HPDE6-E6E7 (cell line): Measurements from ENCODE around the gene ZNF276.
"Not testable (repeated sequence)": the region's sequence is repeated elsewhere in the genome, so short reads cannot be mapped to it uniquely, and the experiment has no call there.

Source experiments
- DNase-seq: peaks from one replicate; pipeline ENCODE4 v3.0.0; 2011; ENCODE audit warnings: missing footprints; ENCODE audit errors: extremely low spot score

Gene ZNF276, protein sequence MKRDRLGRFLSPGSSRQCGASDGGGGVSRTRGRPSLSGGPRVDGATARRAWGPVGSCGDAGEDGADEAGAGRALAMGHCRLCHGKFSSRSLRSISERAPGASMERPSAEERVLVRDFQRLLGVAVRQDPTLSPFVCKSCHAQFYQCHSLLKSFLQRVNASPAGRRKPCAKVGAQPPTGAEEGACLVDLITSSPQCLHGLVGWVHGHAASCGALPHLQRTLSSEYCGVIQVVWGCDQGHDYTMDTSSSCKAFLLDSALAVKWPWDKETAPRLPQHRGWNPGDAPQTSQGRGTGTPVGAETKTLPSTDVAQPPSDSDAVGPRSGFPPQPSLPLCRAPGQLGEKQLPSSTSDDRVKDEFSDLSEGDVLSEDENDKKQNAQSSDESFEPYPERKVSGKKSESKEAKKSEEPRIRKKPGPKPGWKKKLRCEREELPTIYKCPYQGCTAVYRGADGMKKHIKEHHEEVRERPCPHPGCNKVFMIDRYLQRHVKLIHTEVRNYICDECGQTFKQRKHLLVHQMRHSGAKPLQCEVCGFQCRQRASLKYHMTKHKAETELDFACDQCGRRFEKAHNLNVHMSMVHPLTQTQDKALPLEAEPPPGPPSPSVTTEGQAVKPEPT

DNA sequence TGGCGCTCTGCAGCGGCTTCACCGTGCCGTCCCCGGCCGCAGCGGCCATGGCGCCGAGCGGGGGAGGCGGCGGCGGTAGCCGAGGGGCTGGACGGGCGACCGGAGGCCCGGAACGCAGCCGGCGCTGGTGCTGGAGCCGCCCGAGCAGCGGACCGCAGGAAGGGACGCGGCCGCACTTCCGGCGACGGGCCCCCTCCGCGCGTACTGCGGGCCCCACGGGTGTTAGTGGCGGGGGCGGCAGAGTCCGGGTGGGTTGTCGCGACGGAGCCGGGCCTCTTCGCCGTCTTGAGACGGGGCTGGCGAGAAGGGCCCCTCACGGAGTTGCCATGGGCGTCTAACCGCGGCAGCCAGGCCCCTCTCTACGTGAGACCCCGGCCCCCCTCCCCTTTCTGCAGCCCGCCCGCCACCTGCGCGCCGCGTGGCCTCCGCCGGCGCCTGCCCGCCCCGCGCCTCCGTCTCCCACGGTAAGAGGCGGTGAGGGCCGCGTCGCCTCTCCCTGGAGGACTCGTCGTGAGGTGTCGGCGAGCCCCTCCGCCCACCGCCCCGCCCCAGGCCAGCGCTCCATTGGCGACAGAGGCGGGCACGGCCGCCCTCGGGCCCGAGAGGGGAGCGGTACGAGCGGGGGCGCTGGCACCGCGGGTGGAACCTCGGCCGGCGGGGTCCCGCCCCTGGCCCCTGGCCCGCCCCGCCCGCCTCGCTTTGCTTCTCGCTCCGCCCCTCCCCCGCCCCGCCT is at the start of gene ZNF276, which contains the start of gene VPS9D1:
TSS of gene ZNF276 (plus strand) at position 725 of the 733 bp plus-strand sequence. CDS start 104 bp downstream, outside the sequence.
TSS of gene VPS9D1 (minus strand) at position 86 of the 733 bp plus-strand sequence. CDS start at position 49, 37 bp downstream.
- peak; percentile 71 for DNase-seq

DNA sequence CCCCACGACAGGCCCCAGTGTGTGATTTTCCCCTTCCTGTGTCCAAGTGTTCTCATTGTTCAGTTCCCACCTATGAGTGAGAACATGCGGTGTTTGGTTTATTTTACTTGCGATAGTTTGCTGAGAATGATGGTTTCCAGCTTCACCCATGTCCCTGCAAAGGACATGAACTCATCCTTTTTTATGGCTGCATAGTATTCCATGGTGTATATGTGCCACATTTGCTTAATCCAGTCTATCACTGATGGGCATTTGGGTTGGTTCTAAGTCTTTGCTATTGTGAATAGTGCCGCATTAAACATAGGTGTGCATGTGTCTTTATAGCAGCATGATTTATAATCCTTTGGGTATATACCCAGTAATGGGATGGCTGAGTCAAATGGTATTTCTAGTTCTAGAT is 49.8 kb upstream of the ZNF276 start:
- not testable (repeated sequence) for DNase-seq

DNA sequence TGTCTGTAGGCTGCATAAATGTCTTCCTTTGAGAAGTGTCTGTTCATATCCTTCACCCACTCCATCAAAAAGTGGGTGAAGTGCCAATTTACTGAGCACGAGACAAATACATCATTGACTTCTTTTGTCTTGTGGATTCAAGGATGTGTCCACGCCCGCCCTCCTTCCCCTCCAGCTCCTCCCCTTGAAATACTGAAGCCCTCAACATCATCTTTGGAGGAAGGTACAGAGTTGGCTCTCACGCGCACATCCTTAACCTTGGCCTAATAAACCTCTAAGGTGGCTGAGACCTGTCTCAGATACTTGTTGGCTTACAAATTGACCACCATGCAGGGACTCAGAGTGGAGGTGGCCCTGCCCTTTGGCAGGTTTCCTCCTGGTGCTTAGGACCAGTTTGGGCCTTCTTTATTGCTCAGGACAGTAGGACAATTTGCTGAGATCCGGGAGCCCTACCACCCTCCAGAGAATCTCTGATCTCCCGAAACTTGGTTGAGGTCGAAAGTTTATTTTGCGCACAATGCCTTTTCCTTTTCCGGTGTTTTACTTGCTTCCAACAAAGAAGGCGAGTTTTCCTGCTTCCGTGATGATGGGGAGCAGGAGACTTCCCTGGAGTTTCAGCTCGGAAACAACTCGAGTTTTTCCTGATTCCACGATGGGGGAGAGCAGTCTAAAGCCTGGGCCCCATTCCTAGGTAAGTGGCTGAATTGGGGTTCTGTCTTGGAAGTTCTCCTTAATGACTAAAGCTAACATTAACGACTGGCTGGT is 49.0 kb upstream of the ZNF276 start:
- DNase-seq: no peak

DNA sequence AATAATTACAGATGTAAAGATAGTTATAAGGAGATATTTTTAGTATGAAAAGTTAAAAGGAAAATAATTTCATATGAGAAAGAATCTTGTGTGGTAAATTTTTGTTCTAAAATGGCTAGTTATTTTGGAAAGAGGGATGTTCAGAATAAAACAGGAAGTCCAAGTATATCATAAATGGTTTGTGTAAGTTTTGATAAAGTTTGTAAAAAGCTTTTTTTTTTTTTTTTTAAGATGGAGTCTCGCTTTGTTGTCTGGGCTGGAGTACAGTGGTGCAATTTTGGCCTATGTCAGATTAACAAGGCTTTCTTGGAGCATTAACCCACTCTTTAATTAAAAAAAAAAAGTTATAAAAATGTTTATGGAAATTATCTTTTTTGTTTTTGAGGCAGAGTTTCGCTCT is 43.1 kb upstream of the ZNF276 start:
- no peak for DNase-seq

DNA sequence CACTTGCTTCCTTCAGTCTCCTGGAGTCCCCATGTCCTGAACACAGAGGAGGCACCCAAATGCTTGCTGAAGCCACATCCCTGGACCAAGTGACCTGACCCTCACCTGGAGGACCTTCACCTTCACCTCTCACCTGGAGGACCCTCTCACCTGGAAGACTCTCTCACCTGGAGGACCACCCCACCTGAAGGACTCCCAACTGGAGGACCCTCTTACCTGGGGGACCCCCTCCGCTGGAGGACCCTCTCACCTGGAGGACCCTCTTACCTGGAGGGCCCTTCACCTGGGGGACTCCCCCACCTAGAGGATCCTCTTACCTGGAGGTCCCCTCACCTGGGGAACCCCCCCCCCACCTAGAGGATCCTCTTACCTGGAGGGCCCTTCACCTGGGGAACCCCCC is 35.4 kb upstream of the ZNF276 start:
- DNase-seq: no peak

DNA sequence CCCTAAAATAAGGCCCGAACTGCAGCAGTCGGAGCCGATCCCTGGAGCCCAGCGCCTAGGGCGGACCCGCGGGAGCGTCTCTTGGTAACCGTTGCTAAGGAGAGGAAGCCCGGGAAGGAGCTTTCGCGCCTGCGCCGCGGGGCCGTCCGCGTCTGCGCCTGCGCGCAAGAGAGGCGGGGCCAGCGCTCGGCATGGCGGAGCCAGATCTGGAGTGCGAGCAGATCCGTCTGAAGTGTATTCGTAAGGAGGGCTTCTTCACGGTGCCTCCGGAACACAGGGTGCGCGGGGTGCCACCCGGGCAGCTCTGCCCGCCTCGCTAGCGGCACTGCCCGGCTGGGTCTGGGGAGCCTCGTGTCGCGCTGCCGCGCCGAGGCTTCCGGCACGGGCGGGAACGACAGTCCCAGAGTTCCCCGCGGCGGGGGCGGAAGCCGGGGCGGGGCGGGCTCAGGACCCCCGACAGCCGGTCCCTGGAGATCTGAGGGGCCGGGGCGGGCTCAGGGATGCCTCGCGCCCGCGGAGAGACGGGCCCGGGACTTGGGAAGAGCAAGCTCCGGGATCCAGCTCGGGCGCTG is 34.7 kb upstream of the ZNF276 start, which contains the start of gene CDK10:
TSS of gene CDK10 (plus strand) at position 170 of the 572 bp plus-strand sequence. CDS start at position 192, 22 bp downstream.
- DNase-seq: peak; percentile 96

DNA sequence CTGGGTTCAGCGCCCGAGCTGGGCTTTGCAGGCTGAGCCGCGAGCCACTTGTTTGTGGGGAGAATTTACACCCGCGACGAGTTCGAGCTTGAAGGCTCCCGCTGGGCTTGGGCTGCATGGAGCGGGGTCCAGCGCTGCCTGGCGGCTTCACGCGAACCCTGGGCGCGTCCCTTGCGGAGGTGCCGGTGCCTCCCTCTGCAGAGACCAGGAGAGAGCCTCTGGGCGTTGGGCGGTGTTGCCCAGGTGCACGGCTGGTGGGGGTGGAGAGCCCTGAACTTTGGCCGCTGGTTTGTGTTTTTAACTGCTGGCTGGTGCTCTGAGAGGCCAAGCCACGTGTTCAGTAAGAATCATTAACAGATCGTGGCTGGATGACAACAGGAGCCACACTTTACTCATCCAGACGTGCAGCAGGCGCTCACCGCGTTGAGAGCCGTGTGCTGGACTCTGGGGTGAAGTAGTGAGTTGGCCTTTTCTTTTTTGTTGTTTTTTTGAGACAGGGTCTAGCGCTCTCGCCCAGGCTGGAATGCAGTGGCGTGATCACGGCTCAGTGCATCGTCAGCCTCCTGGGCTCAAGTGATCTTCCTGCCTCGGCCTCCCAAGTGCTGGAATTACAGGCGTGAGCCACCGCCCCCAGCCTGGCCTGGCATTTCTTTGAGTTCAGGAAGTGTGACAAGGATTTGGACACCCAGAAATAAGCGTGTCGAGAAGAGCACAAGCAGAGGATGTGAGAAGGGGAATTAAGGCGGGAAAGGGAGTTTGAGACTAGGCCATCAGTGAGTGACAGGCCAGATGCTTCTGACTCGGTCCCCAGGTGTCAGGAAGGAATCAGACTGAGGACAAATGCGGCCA is 34.0 kb upstream of the ZNF276 start:
- DNase-seq: peak; percentile 49

DNA sequence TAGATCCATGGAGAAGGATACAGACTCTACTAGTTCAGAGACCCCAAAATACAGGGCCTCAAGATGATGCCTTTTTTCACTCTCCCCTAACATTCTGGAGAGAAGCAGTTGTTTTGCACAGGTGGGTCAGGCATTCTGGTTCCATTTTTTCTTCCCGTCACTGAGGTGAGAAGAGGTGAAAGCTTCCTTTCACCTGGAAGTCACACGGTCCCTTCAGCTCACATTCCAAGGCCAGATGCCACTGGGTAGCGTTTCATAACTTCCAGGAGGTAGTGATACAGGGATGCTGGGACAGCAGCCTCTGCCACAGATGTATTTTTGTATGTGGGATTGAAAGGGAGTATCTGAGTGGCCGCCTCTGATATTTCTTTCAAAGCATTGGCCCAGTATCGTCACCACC is 32.9 kb upstream of the ZNF276 start:
- no peak for DNase-seq

DNA sequence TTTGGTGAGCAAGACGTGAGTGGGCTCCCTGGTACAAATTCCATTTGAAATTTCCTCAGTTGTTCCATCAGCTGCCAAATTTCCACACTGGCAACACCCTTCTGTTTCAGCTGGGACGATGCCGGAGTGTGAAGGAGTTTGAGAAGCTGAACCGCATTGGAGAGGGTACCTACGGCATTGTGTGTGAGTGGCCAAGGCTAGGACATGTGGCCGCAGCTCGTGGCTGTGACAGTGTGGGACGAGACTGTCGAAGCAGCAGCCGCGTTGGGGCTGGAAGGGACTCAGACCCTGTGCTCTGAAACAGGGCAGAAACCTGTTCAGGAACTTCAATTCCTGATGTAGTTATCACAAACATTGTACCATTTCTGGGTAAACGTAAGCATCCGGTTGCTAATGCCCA is 32.2 kb upstream of the ZNF276 start:
- no peak for DNase-seq

DNA sequence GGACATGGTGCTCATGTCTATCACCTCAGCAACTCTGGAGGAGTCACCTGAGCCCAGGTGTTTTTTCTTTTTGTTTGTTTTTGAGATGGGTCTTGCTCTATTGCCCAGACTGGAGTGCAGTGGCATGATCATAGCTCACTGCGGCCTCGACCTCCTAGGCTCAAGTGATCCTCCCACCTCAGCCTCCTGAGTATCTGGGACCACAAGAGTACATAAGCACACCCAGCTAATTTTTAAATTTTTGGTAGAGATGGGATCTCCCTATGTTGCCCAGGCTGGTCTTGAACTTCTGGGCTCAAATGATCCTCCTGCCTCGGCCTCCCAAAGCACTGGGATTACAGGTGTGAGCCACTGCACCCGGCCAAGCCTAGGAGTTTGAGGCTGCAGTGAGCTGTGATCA is 31.7 kb upstream of the ZNF276 start:
- not testable (repeated sequence) for DNase-seq

DNA sequence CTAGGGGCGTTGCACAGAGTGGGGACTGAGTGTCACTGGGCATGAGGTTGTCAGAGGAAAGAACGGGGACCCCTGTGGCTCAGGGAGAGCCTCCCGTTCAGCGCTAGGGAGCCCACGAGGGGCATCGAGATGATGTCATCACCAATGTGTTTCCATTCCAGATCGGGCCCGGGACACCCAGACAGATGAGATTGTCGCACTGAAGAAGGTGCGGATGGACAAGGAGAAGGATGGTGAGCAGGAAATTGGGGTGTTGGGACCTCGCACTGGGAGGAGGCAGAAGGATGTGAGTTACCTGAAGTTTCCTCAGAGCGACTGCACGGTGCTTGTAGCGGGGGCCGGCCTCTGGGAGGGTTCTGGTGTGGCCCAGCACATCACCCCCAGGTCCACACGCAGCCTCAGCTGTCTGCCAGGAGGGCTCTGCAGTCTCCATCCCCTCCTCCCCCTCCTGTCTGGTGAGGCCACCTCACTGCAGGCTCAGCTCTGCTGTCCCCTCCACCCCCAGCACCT is 30.9 kb upstream of the ZNF276 start:
- DNase-seq: no peak

DNA sequence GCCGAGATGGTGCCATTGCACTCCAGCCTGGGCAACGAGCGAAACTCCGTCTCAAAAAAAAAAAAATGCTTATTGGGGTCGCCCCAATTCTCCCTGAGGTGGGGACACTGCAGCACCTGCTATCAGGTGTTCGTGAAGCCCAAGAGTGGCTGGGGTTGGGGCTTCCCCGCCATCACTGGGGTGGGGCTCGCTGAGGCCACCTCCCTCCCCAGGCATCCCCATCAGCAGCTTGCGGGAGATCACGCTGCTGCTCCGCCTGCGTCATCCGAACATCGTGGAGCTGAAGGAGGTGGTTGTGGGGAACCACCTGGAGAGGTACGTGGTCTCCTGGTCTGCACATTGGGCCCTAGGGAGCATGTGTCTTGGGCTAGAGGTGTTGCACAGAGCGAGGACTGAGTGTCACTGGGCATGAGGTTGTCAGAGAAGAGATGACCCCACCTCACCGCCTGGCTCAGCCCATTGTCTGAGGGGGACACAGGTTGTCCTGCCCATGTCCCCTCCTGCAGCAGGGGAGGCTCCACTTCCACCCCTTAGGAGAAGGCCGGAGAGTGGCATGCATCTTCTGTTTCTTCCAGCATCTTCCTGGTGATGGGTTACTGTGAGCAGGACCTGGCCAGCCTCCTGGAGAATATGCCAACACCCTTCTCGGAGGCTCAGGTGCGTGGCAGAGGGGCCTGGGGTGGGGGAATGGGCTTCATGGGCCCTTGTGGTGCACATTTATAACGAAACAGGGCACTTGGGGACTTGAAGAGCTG is 29.9 kb upstream of the ZNF276 start:
- no peak for DNase-seq

DNA sequence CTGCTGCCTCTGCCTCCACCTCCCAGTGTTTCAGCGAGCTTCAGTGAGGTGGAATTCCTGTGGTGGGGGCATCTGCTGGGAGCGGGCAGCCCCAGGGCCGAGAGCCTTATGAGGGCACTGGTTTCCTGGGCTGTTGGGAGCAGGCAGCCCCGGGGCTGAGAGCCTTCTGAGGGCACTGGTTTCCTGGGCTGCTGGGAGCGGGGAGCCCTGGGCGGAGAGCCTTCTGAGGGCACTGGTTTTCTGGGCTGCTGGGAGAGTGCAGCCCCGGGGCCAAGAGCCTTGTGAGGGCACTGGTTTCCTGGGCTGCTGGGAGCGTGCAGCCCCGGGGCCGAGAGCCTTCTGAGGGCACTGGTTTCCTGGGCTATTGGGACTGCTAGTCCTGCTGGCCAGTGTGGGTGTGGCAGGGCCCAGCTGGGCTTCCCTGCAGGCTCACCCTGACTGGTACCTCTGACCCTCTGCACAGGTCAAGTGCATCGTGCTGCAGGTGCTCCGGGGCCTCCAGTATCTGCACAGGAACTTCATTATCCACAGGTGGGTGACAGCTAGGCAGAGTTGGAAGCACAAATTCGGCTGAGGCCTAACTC is 29.3 kb upstream of the ZNF276 start:
- DNase-seq: no peak

DNA sequence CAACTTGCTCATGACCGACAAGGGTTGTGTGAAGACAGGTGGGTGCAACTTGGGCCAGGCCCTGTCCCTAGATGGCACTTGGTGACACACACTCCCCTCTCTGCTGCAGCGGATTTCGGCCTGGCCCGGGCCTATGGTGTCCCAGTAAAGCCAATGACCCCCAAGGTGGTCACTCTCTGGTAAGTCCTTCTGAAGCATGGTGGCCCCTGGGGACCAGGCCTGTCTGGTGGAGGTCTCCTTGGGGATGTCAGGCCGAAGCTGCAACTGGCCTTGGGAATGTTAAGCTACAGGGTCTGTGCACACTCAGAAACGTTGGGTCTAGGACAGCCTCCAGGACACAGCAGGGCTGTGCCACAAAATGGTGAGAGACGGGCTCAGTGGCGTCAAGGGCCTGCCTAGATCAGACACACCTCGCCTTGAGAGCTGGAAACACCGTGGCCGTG is 28.0 kb upstream of the ZNF276 start:
- DNase-seq: no peak

DNA sequence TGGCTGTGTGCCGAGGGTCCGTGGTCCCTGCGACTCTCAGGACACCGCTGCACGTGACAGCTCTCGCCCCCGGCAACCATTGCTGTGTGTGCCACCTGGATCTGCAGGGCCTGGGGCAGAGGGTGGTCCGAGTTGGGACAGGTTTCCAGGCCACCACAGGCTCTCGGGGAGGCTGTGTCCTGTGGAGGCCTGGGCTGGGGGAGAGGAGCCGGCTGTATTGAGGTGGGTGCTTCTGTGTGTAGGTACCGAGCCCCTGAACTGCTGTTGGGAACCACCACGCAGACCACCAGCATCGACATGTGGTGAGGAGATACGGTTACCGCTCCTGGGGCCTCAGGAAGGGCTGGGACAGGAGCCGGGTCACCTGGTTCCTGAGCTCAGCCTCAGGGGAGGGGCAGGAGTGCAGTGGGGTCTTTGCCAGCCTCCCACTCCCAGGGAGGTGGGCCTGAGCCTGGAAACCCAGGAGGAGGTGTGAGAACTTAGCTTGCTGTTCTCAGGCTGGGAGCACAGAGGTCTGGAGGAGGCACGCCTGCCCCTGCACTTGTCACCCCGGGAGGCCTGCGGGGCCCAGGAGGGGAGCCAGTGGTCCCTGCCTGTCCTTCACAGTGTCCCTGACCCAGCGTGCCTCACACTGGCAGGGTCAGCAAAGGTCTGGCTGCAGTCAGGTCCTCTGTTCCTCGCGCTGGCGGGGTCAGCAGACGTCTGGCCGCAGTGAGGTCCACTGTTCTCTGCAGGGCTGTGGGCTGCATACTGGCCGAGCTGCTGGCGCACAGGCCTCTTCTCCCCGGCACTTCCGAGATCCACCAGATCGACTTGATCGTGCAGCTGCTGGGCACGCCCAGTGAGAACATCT is 27.2 kb upstream of the ZNF276 start:
- DNase-seq: no peak

DNA sequence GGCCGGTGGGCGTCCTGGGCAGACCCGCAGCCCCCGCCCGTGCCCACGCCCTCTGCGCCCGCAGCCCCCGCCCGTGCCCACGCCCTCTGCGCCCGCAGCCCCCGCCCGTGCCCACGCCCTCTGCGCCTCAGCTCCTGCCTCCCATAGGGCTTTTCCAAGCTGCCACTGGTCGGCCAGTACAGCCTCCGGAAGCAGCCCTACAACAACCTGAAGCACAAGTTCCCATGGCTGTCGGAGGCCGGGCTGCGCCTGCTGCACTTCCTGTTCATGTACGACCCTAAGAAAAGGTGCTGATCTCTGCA is 26.6 kb upstream of the ZNF276 start:
- DNase-seq: not testable (repeated sequence)

DNA sequence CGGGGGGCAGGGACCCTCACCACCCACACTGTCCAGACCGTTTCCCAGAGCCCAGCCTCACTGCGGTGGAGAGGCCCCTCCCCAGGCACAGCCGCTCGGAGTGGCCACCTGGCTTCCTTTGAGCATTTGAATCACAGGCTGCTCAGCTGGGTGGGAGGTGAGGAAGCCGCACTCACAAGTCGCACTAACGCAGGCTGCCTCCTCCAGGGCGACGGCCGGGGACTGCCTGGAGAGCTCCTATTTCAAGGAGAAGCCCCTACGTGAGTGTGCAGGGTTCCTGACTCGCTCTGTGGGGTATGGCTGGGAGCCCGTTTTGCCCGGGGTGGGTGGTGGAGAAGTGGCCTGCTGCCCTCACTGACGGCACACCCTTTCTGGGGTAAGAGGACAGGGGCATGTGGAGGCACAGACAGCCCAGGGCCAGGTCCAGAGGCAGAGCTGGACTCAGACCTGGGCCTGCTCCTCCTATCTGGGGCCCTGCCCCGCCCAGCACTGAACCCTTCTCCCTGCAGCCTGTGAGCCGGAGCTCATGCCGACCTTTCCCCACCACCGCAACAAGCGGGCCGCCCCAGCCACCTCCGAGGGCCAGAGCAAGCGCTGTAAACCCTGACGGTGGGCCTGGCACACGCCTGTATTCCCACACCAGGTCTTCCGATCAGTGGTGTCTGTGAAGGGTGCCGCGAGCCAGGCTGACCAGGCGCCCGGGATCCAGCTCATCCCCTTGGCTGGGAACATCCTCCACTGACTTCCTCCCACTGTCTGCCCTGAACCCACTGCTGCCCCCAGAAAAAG is 26.1 kb upstream of the ZNF276 start:
- DNase-seq: no peak
